Ovary (tissue), 9 donors: Measurements from ENCODE around the gene UHMK1. TPM values are rescaled to one million over a fixed set of nuclear protein-coding genes. Genes with fewer than 3 reads are reported as not detected.

Experiments used
- DNase-seq, 5 donors: peaks; one replicate each; pipeline ENCODE4 v3.0.0-alpha.2; 2019 to 2020
- H3K27ac ChIP-seq, 2 donors: fragments of 200-600 bp; one replicate each; pipeline versions ENCODE4 v1.5.1 to v1.8.0; 2019 to 2022
- H3K27me3 ChIP-seq: fragments of 200-600 bp; one replicate; pipeline ENCODE4 v1.8.0; 2022
- H3K36me3 ChIP-seq: fragments of 200-600 bp; sonication (generic); one replicate; pipeline ENCODE4 v1.5.1; 2019
- H3K4me1 ChIP-seq: one replicate; pipeline ENCODE4 v1.8.1; 2013; ENCODE audit warnings: mild to moderate bottlenecking, moderate library complexity; ENCODE audit not compliant: insufficient read depth
- H3K4me3 ChIP-seq: fragments of 200-600 bp; sonication (generic); one replicate; pipeline ENCODE4 v1.5.1; 2017
- H3K9me3 ChIP-seq, 2 donors: fragments of 200-600 bp in 1 of 2; sonication (generic) in 1 of 2; one replicate each; pipeline versions ENCODE4 v1.5.1 to v1.8.1; 2013 to 2019; ENCODE audit warnings: mild to moderate bottlenecking in 1 of 2, moderate library complexity in 1 of 2
- CTCF ChIP-seq, 3 donors: fragments of 450-650 bp in 2 of 3; fragments of 200-600 bp in 1 of 3; IDR thresholded peaks; one replicate each; pipeline versions ENCODE4 v1.5.1 to v1.8.0; 2016 to 2022; ENCODE audit warnings: antibody characterized with exemption in 3 of 3, mild to moderate bottlenecking in 1 of 3
- EP300 ChIP-seq: sonication (generic); formaldehyde crosslinking; IDR thresholded peaks from one replicate; pipeline ENCODE4 v1.6.1; 2017; ENCODE audit warnings: antibody characterized with exemption
- POLR2A ChIP-seq: fragments of 450-650 bp; IDR thresholded peaks from one replicate; pipeline ENCODE4 v1.6.1; 2017; ENCODE audit warnings: antibody characterized with exemption, mild to moderate bottlenecking, moderate library complexity
- WGBS, 3 donors: extraction: QIAGEN DNeasy Blood & Tissue Kit in 1 of 3; methylation state at CpG; one replicate each; pipeline versions ENCODE4 v1.1.5 to v1.1.7; 2013 to 2017; 5-methylcytosine and 5-hydroxymethylcytosine counted together
- intact Hi-C, 4 donors: fragments of 100-400 bp; cut with DNase I; formaldehyde crosslinking; loops; one replicate each; pipeline versions ENCODE4 v1.11.0 to v1.15.1; 2022 to 2023
- polyA plus RNA-seq, 2 donors: library from polyadenylated mRNA; stranded (reverse); fragments of 200-250 nt in 1 of 2; fragments of 350-450 nt in 1 of 2; fragmentation: Illumina TruSeq in 1 of 2; extraction: RNeasy Lipid Tissue Mini Kit (QIAGEN cat#74804) in 1 of 2; gene quantifications; one replicate each; pipeline ENCODE4 v1.2.3, GENCODE V29; 2013 to 2014
- total RNA-seq, 7 donors: library from RNA; depleted of rRNA in 2 of 7; stranded (reverse); fragments of >200 nt in 2 of 7; fragmentation: NEBNext Ultra II Directional in 3 of 7; extraction: Animal tissue kit (Norgen Biotek cat#: 25700) in 3 of 7; gene quantifications; one replicate each; pipeline versions ENCODE4 v1.1.0 to v1.2.4, GENCODE V29; 2016 to 2023
- donor health status: DM: no; HTN: no; CAD: no; lungs with moderate emphysema.
- donor health status: DM: no; HTN: no; CAD: no.
- donor health status: Bipolar disorder and iron deficiency.
- donor health status: DM: yes; HTN: yes; CAD: no.
- donor health status: DM: no; HTN: no; CAD: no.
- donor health status: DM: yes; HTN: yes; CAD: no.

Gene UHMK1
- total and polyA plus RNA-seq, 9 donors = 8.2 to 36.8 (median 24.3) TPM

GRCh38 chr1:162475089-162475488 is 22.5 kb upstream of the UHMK1 start:
- H3K4me1 ChIP-seq = no peaks in the 10 kb centered on the region
- no peaks in the 10 kb centered on the region for H3K27me3 ChIP-seq
- no peak for DNase-seq
- TF ChIP-seq EP300 (no peak), POLR2A (no peak), CTCF (IDR thresholded peaks at IDR 0.05) (no peak)
- no peaks in the 10 kb centered on the region for H3K36me3 ChIP-seq
- WGBS, 3 donors = 78 to 92% (median 91%) methylated on average over 2 of the region's 2 CpGs
- H3K27ac ChIP-seq = no peak overlapping the region
- no peak overlapping the region for H3K4me3 ChIP-seq
- intact Hi-C loops = no loop called here
- no peaks in the 10 kb centered on the region for H3K9me3 ChIP-seq

DNA sequence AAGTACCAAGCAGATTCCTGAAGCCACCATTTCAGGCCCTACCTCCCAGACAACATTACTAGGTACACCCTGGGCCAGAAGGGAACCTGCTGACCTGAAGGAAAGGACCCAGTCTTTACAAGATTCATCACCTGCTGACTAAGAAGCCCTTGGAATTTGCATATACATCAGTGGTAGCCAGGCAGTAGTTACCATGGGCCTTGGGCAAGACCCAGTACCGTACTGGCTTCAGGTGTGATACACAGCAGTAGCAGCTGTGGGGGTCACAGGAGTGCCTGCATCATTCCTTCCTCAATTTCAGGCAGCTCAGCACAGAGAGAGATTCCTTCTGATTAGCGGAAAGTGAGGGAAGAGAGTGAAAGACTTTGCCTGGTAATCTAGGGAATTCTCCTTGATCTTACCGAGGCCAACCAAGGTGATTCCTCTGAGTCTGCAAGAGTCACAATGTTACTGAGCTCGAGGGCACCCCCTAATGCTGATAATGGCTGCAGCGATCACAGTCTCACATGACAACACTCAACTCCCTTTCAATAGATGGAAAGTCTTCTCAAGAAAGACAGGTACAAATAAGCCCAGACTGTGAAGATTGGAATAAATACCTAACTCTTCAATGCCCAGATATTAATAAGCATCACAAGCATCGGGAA is 22.0 kb upstream of the UHMK1 start:
- TF ChIP-seq POLR2A (no peak), EP300 (no peak), CTCF (IDR thresholded peaks at IDR 0.05) (no peak)
- intact Hi-C loops = no loop called here
- Histone ChIP-seq H3K27me3 (no peaks in the 10 kb centered on the region), H3K36me3 (no peaks in the 10 kb centered on the region), H3K9me3 (no peaks in the 10 kb centered on the region), H3K4me1 (no peaks in the 10 kb centered on the region), H3K4me3 (no peak overlapping the region), H3K27ac (no peak overlapping the region)
- WGBS, 3 donors = 71 to 74% (median 74%) methylated on average over 6 of the region's 6 CpGs
- no peak for DNase-seq

DNA sequence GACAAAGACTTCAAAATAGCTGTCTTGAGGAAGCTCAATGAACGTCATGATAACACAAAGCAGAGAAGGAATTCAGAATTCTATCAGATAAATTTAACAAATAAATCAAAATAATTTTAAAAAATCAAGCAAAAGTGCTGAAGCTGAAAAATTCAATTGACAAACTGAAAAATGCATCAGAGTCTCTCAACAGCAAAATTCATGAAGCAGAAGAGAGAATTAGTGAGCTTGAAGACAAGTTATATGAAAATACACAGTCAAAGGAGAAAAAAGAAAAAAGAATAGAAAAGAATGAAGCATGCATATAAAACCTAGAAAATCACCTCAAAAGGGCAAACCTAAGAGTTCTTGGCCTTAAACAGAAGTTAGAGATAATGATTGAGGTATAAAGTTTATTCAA is 21.0 kb upstream of the UHMK1 start:
- TF ChIP-seq CTCF (IDR thresholded peaks at IDR 0.05) (no peak), EP300 (no peak), POLR2A (no peak)
- Histone ChIP-seq H3K27ac (no peak overlapping the region), H3K4me3 (no peak overlapping the region), H3K9me3 (no peaks in the 10 kb centered on the region), H3K36me3 (no peaks in the 10 kb centered on the region), H3K27me3 (no peaks in the 10 kb centered on the region), H3K4me1 (no peaks in the 10 kb centered on the region)
- no peak for DNase-seq
- intact Hi-C loops = no loop called here
- WGBS, 3 donors = 75 to 84% (median 79%) methylated on average over 1 of the region's 1 CpG

GRCh38 chr1:162485236-162485635 is 12.4 kb upstream of the UHMK1 start:
- Histone ChIP-seq H3K9me3 (no peaks in the 10 kb centered on the region), H3K4me1 (no peaks in the 10 kb centered on the region), H3K36me3 (no peaks in the 10 kb centered on the region), H3K27ac (no peak overlapping the region), H3K27me3 (no peaks in the 10 kb centered on the region), H3K4me3 (no peak overlapping the region)
- intact Hi-C loops = no loop called here
- DNase-seq = no peak
- TF ChIP-seq EP300 (no peak), CTCF (IDR thresholded peaks at IDR 0.05) (no peak), POLR2A (no peak)
